Activated CD4-positive, CD25-positive, alpha-beta regulatory T cell (primary cell): ENCODE data around the gene KCNN3.

Experiments
- DNase-seq, 4 experiments: peaks; one replicate each; lab custom pipeline; 2025; lab: John Stamatoyannopoulos, UW

Gene KCNN3

GRCh38 chr1:154748405-154748775 lies 121.7 kb downstream of the KCNN3 start:
- DNase-seq, result no peak

DNA sequence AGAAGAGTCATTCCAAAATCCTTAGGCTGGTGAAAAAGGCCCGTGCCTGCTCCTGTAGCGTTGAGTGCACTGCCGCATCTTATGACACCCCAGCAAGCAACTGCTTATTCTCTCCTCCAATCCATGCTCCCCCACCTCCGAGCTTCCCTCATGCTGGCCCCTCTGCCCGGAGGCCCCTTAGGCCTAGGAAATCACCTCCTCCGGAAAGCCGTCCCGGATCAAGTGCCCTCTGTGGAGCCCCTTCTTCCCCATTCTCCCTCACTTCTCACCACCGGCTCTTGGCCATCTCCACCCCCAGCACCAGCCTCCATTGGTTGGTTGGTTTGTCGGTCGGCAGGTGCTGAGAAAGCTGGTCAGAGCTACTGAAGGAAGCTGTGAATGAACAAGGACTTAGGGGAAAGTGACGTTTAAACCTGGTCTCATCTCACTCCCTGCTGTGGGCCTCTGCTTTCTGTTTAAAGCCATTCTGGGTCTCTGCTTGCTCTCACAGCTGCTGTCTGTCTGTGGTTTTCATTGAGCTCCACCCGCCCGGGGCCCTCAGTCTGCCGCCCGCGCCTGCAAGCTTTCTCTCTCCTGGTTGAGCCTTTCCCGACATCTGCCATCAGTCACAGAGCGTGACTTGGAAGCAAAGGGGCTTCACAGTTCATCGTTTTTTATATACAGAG lies 122.2 kb downstream of the KCNN3 start:
- DNase-seq, result no peak

GRCh38 chr1:154747380-154747739 lies 122.7 kb downstream of the KCNN3 start:
- no peak for DNase-seq

- DNase-seq, result no peak
Observed at GRCh38 chr1:154746622-154747299, 123.3 kb downstream of the KCNN3 start.

- no peak for DNase-seq
Observed at GRCh38 chr1:154745750-154746425, 124.2 kb downstream of the KCNN3 start.

DNA sequence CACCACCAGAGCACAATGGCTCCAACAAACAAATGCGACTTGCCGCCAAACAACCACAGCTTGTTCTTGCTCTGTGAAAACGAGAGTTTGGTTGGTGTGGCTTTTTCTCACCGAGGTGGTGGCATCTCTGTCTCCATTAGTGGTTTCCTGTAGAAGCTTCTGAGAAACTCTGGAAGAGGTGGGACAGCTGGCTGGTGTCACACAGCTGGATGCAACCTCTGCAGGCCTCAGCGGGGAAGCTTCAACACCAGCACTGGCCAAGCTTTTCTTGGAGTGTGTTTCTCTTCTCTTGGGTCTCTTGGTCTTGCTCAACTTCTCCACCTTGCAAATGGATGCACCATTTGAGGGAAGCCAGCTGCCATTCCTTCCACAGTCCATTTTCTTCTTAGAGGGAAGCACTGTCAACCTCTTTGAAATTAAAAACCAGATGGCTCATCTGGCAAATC lies 124.8 kb downstream of the KCNN3 start:
- no peak for DNase-seq

DNA sequence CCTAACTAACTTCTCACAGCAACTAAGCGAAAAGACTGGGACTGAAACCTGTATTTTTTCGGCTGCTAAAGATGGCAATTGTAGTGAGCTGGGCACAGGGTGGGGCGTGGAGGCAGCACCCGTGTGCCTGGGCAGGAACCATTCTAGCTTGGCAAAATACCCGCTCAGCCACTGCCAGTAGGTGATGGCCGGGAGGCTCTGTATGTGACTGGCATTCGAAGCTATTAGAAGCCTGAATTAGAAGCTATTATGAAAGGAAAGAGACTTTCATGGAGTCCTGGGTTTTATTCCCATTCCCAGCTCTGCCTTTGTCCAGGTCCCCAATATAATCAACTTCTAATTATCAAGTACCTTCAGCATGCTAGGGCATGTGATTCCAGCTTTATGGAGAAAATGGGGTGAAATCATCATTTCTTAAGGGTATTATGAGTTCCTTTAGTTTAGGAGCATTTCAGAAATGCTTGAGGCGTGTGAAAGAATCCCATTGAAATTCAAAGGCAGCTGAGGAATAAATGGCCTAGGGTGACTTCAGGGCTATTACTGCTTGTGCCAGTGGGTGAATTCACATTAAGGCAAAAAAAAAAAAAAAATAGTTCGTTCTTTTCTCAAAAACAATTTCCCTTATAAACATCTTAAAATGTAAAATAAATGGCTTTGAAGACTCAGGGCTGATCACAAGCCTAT lies 125.6 kb downstream of the KCNN3 start:
- no peak for DNase-seq

DNA sequence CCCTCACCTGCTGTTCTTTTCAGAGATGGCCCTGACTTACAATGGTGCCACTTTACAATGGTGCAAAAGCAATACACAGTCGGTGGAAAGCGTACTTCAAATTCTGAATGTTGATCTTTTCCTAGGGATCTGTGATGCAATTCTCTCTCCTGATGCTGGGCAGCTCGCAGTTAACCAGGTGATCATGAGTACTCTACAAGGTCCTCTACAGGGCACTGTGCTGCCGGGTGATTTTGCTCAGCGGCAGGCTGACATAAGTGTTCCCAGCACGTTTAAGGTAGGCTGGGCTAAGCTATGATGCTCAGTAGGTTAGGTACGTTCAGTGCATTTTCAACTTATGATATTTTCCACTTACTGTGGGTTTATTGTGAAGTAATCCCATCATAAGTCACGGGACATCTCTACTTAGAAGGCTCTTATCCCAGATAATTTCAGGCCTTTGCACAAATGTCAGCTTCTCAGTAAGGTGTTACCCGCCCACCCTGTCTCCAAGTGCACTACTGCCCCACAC lies 126.5 kb downstream of the KCNN3 start:
- no peak for DNase-seq

DNA sequence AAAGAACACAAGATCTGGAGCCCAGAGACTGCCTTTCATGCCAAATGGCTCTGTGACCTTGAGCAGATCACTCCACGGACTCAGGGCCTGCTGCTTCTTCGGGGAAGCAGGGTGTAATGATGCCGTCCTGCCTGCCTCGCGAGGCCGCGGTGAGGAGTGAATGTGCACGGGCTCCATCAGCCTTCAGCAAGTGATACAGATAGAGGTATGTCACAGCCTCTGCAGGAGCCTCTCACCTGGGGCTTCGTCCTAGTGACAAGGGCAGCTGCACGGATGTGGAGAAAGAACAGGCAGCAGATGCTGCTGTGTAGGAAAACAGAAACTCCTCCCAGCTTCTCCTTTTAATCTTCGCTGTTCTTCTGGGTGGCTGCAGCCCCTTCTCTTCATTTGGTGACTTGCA lies 127.5 kb downstream of the KCNN3 start:
- DNase-seq, result no peak

DNA sequence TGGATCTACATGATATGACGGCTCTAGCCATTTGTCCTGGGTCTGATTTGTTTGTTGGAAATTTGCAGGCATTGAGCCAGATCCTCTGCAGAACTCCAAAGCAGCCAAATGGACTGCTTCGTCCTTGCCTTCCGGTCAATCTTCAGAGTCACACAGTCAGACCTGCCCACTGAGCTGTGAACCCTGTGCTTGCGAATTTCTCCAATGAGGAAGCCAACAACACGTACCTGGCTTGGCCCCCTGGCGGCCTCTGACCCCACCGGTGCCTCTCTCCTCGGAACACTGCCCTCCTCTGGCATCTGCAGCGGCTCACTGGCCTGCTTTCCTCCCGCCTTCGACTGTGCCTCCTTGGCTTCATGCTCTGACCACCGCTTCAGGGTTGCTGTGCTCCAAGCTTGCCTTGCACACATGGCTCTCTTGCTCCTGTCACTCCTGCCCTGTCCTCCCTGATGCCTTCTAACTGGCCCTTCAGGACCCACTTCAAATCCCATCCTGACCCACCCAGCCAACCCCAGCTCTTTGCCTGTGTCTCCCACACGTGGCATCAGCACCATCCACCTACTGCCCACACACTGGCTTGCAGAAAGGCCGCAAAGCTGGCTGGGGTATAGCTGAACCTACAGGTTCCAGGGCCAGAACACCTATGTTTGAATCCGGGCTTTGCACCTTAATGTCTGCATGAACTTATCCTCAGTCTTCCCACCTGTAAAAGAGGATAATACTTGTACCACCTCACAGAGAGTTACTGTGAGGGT lies 128.2 kb downstream of the KCNN3 start:
- DNase-seq, result no peak

GRCh38 chr1:154741327-154741726 lies 128.8 kb downstream of the KCNN3 start:
- DNase-seq, result no peak

GRCh38 chr1:154739654-154740053 lies 130.4 kb downstream of the KCNN3 start:
- no peak for DNase-seq

- DNase-seq, result no peak
Observed at GRCh38 chr1:154736841-154737240, 133.2 kb downstream of the KCNN3 start.

- DNase-seq, result no peak
Observed at GRCh38 chr1:154735804-154736168, 134.3 kb downstream of the KCNN3 start.

DNA sequence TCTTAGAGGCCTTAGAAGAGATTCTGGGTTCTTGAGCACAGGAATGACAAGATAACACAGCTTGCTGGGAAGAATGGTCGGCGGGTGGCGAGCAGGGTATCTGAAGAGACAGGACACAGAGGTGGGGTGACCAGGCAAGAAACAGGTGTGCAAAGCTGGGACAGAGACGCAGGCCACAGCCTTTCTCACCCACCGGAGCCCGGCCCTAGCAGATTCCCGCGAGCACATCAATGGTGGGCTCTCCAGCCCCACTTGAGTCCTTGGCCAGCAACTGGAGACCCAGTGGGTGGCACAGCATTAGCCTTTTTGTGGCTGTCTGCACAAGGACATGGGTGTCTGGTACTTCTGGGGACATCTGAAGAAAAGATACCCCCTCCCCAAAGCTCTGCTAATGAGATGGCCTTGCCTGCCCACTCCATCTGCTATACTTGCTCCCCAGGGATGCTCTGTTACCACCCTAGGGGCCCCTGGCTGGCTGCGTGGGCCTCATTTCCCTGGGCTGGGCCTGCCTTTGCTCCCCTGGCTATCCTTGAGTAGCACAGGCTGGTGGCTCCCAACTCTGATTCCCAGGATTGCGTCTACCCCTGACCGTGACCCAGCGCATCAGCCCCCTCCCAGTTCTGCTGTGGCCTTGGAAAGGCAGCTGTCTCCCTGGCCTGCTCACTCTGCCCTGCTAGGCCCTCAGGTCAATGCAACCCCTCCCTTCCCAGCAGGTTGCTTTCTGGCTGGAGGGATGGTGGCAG lies 134.8 kb downstream of the KCNN3 start:
- DNase-seq, result no peak

DNA sequence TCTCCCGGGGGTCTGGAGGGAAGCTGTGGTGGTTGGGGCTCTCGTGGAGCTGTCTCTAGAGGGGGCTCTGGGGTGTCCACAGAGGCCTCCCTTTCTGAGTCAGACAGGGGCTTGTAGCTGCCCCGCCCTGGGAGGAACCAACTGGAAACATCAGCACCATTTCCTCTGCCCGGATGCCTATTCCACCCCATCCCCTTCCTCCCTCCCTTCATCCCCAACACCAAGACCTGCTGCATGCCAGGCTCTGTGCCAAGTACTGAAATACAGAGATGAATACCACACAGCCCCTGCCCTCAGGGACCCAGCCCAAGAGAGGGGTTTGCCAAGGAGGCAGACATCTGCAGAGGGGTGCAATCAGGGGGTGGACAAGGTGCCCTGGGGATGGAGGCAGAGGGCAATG lies 136.5 kb downstream of the KCNN3 start:
- DNase-seq, result no peak

GRCh38 chr1:154730986-154731489 lies 139.0 kb downstream of the KCNN3 start:
- DNase-seq, result no peak

DNA sequence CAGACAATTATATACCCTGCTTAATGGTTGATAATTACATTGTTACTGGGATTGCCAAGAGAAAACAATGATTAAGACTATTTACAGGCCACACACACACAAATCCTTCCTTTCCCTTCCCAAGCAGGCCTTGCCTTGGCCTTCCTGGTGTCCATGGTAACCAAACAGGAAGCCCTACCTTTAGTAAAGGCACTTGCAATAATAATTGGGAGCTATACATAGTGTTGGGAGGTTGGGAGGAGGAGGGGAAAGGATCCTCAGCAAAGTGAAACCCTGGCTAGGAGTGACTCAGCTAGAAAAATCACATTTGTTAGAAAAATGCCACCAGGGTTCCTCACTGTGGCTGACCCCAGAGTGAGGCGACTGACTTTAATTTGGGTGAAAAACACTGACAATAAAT lies 139.8 kb downstream of the KCNN3 start:
- no peak for DNase-seq

GRCh38 chr1:154729577-154729976 lies 140.5 kb downstream of the KCNN3 start:
- DNase-seq, result no peak

DNA sequence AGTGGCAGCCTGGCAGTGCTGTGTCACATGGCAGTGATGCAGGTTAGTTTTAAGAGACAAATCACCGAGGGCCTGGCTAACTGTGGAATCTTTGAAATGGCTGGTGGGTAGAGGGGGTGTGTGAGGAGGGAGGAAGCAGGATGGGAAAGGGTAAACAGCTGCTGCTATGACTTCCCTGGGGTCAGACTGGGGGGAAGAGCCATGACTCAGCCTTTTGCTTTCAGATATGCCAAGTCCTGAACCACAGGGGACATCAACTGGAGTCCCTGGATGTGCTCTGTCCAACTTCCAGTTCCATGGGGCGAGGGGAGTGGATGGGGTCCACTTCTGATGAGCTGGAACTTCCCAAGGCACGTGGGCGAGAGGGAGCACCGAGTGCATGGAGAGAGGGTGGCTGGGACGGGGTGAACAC lies 141.0 kb downstream of the KCNN3 start:
- no peak for DNase-seq
